Measurements from ENCODE around the gene RCAN1. TPM values are rescaled to one million over a fixed set of nuclear protein-coding genes. Genes with fewer than 3 reads are reported as not detected.
A peak's percentile ranks its signal among the peaks of the same experiment; 100 is the strongest.
"Not testable (repeated sequence)": the region's sequence is repeated elsewhere in the genome, so short reads cannot be mapped to it uniquely, and the experiment has no call there.

The RCAN1 gene
- total RNA-seq, 2 donors from 2014 or later = 47.4 to 91.3 TPM

DNA sequence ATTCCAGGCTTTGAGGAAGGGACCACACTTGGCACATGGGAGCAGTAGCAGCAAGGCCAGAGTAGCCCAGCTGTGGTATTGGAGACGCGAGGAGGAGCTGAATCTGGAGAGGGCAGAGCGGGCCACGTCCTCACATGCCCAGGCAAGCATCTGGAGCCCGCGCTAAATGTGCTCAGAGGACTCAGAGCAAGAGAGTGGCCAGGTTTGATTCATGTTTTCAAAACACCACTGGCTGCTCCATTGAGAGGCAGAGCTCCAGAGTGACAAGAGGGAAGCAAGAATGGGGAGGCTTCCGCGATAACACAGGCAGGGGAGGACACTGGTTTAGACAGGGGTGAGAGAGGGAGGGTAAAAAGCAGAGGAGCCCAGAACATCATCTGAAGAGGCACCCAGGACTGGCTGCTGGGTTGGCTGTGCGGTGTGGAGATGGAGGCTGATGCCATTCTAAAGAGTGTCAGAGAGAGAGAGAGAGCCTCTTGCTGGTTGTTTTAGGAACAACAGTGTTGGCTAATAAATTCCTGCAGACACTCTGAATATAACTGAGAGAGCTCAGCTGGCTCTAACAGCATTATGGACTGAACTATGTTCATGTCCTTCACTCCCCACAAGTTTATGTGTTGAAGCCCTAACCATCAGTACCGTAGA lies 32.3 kb downstream of the RCAN1 start:
- peak; percentile 73 for ATAC-seq
- DNase-seq = no peak
- intact Hi-C loops (cut with DNase I, micrococcal nuclease) = no loop called here

DNA sequence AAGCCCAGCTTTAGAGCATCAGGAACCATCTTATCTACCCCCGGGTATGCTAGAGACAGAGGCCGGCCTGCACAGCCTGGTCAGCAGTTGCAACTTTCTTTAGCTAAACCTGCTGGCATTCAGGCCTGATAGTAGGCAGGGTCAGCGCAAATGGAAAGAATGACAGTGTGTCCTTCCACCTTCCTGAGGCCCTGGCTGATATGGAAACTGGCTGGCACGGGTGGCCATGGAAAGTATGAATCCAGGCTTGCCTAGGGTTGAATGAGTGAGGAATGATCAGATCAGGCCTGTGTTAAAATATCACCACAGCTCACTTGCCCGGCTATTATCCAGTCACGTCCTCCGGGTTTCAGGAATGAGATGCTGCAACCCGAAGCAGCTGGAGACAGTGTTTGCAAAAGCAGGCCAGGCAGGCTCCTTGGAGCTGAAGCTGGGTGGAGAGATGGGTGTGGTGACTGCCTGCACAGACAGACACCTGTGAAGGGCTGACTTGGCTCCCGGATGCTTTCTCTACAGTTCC lies 34.7 kb downstream of the RCAN1 start:
- ATAC-seq (peak; percentile 78), DNase-seq (peak; percentile 62 to 65)
- intact Hi-C loops (cut with DNase I, micrococcal nuclease) = no loop called here

DNA sequence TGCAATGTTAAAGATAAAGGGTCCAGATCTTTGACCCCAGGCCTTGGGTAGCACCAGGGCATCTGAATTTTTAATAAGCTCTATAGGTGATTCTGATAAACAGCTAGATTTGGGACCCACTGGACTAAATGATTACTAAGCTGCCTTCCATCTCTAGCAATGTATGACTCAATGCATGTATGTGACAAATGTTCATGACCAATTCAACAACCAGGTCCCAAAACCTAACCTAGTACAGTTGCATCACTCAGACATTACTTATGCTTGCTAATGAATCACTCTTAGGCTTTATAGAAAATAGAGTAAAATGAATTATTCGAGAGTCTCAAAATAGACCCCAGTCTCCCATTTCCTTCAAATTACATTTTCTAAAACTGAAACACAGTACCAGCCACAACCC lies 35.5 kb downstream of the RCAN1 start:
- intact Hi-C loops (cut with DNase I, micrococcal nuclease) = no loop called here
- DNase-seq (no peak), ATAC-seq (no peak)

DNA sequence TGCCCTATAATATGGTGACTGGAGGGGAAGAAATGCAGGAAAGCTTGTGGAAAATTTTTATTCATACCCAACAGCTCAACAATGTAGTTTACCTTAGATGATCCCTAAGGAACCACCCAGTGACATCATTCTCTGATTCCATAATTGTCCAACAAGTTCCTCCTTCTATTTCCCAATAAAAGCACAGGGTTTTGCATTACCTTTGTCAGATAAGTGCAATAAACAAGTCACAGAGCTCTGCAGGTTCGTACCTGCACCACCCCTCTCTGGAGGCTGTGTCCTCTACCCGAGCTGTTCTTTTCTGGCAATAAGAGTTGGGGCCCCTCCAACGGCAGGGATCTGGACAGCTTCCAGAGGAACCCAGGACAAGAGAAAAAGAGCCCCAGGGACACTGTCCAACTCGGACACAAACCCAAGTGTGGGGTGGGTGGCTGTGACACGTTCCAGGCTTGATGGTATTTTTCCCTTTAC lies 38.8 kb downstream of the RCAN1 start:
- intact Hi-C loops (cut with DNase I, micrococcal nuclease) = no loop called here
- ATAC-seq = peak; percentile 83
- peak in 1 of 2 donors; percentile 49 for DNase-seq

DNA sequence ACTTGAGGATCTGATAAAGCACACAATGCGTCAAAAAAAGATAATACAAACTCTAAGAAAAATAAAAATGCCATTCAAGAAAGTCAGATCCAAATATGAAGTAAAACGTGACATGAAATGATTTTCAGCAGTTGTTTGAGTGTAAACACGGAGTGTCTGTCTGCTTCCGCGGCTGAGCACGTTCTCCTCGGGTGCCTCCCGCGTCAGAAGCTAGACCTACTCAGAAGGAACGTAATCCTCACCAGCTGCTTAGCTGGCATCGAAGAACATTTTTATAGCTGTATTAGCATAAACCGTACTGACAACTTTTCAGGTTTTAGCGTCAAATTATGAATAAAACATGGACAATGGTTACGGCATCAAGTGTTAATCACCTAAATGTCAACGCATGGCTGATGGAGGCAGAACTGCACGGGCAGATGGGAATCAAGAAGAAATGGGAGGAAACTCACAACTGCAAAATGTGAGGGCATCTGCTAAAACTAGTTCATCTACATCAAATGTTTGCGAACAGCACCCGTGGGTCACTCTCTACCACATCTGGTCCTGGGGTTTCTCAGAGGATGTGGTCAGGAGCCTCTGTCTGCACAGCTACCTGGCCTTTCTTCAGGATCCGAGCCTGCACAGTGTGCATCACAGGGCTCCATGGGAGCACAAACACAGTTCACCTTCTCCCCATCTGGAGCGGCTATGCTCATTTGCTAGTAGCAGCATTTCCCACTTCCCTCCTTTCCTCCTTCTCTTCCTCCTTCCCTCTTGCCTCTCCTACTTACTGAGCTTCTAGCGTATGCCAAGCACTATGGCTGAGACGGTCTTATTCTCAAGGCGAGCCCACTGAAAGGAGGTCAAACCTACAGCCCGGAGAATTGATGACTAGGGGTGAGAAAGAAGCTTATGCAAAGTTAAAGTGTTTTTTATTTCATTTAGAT lies 40.0 kb downstream of the RCAN1 start:
- intact Hi-C loops (cut with DNase I, micrococcal nuclease) = no loop called here
- DNase-seq (no peak), ATAC-seq (no peak)

DNA sequence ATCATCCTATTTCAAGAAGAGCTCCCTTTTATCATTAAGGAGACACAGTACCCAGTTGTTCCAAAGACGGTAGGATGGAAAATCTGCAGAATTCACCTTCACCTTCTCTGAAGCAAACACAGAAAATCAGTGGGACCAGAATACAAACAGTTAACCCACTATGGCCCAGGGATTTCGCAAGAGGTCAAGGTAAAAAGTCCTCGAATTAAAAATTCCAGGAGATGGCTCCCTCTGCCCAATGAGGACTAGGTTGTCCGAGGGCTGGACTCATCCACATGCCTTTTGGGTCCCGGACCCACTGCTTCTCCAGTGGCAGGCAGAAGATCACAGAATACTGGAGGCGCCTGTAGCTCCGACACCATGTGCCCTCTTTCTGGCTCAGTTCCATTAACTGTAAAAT lies 42.9 kb downstream of the RCAN1 start:
- ATAC-seq (no peak), DNase-seq (no peak)
- intact Hi-C loops (cut with DNase I, micrococcal nuclease) = no loop called here

DNA sequence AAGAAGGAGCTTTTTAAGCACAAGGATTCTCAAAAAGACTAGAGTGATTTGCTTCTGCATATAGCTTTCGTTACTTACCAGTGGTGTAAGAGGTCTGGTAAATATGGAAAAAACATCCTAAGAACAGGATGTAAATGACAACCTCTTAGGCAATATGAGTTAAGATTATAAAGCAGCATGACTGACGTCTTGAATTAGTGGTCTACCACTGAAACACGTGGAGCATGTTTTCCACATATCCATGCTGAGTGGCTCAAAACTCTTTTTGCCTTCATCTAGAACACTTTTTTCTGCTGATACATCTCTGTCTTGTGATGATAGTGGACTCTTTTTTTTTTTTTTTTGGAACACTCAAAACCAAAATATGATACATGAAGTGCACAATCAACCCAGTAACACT lies 44.6 kb downstream of the RCAN1 start:
- no peak for DNase-seq
- no peak for ATAC-seq
- intact Hi-C loops (cut with DNase I, micrococcal nuclease) = no loop called here

DNA sequence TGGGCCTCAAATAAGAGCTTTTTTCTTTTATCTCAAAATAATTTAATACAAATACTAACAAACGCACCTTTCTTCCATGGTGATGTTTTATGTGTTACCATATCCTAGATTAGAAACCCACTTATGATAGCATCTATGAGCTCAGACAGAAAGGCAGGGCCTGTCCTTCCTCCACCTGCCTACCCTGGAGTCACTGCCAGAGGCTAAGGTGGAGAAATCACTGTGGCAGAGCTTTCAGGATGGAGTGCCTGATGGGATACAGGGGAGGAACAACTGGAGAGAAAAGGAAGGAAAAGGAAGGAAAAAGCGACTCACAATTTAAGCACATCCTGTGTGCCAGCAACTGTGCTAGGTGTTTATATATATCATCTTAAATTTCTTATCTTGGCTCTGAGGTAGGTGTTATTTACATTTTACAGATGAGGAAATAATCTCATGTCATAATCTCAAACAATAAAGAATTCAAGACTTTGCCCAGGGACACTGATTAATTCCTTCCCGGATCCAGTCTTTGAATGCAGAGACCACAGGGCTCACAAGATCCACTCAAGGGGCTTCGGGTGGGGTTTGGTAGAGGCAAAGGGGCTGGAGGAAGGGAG lies 45.4 kb downstream of the RCAN1 start:
- intact Hi-C loops (cut with DNase I, micrococcal nuclease) = no loop called here
- ATAC-seq (peak; percentile 84), DNase-seq (no peak)

DNA sequence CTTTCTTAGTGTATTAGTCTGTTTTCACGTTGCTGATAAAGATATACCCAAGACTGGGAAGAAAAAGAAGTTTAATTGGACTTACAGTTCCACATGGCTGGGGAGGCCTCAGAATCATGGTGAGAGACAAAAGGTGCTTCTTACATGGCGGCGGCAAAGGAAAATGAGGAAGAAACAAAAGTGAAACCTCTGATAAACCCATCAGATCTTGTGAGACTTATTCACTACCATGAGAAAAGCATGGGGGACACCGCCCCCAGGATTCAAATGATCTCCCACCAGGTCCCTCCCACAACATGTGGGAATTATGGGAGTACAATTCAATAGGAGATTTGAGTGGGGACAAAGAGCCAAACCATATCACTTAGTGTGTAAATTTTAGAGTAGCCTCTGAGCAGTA lies 46.1 kb downstream of the RCAN1 start:
- DNase-seq; ATAC-seq; intact Hi-C loops (cut with DNase I, micrococcal nuclease): not testable (repeated sequence)

DNA sequence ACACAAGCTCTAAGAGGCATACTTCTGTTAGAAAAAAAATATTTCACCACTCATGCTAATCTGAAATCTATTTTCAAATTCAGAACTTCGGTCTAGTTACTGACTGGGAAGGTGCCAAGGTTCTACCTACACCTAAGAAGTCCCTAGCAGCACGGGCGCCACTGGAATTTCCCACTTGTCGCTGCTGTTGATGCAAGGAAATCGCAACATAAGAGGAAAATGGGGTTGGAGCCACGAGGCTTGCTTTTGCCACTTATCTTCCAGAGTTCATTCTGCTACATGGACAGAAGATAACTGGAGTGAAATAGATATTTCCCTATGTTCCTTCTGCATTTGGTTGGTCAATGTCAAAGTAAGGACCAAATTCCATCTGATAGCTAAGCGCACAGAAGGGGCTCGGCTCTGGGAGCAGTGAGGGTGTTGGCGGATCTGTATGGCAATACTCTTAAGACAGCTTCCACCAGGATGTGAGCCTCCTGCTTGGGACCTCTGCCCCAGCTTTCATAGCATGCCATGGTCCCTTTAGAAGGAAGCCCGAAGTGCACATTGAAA lies 47.2 kb downstream of the RCAN1 start:
- no peak for DNase-seq
- intact Hi-C loops (cut with DNase I, micrococcal nuclease) = no loop called here
- no peak for ATAC-seq

DNA sequence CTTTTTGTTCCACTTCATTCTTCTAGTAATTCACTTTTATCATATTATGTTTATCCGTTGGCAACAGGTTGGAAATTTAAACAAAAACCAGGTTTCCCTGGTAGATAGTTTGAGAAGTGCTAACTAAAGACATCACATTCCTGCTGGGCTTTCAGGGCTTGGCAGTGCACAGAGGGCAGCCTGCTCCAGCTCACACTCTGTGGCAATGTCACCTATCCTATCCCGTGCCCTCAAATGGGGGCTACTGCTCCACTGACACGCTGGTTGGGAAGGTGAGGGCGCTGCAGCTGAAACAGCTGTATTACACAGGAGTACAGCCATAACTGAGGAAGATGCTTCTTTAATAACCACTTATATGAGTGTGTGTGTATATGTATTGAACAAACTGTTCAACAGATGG lies 49.7 kb downstream of the RCAN1 start:
- no peak for ATAC-seq
- no peak for DNase-seq
- intact Hi-C loops (cut with DNase I, micrococcal nuclease) = no loop called here

DNA sequence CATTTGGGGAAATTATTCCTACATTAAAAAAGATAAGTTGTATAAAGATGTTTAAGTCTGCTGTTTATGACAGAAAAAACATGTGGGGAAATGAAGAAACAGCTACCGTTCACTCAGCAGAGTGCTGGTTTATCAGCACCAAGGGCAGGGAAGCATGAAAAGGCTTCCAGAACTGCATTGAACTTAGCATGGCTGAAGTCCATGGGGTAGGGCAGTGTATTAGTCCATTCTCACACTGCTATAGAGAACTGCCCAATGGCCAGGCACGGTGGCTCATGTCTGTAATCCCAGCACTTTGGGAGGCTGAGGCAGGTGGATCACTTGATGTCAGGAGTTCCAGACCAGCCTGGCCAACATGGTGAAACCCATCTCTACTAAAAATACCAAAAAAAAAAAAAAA lies 51.5 kb downstream of the RCAN1 start:
- not testable (repeated sequence) for DNase-seq

DNA sequence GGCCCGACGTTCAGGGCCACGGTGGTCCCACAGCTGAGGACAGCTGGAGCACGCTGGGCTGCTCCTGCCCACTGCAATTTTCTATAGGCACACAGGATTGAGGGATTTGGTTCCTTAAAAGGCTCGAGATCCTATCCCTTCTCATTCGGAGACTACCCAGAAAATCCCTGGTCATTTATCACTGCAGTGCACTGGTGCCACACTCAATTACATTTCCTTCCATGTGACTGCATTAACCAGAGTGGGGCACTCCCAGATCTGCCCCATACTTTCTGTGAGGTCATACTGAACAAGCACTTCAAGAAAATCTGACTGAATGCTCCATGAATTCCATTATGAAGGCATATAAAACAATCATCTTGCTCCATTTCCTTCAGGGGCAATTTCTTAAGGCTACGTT lies 53.1 kb downstream of the RCAN1 start:
- DNase-seq (no peak), ATAC-seq (no peak)
- intact Hi-C loops (cut with DNase I, micrococcal nuclease) = no loop called here

More for the DNA sequence above, 51.5 kb downstream of the RCAN1 start:
- ATAC-seq = peak; percentile 77
- intact Hi-C loops (cut with DNase I, micrococcal nuclease) = not testable (repeated sequence)

DNA sequence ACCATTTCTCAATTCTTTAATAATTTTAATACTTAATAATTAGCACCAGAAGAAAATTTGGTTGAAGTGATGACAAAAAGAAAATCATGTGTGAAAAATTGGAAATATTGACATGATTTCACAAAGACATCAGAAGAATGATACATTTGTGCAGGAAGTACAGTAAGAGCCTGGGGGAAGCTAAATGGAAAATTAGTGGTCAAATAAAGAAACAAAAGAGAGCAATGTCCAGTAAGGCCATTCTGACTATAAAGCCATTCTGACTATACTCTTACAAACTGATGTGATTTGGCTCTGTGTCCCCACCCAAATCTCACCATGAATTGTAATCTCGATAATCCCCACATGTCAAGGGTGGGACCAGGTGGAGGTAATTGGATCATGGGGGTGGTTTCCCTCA lies 54.3 kb downstream of the RCAN1 start:
- ATAC-seq = no peak
- DNase-seq = no peak
- intact Hi-C loops (cut with DNase I, micrococcal nuclease) = no loop called here

DNA sequence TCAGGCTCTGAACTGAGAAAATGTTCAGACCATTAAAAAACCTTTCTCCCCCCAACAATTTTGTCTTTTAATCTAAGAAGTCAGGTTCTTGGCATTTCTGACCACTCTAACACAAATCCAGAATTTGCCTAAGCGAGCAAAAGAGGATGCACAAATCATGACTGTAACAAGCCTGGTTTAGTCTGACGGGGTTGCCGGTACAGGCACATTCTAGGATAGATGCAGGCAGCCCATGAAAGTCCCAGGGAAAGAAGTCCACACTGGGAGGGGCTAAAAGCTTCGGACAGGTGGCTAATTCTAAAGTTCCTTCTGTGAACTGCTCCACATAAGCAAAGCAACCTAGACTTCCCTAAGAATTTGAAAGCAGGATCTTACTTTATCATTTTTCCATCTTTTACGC lies 54.9 kb downstream of the RCAN1 start:
- intact Hi-C loops (cut with DNase I, micrococcal nuclease) = no loop called here
- ATAC-seq (no peak), DNase-seq (no peak)

DNA sequence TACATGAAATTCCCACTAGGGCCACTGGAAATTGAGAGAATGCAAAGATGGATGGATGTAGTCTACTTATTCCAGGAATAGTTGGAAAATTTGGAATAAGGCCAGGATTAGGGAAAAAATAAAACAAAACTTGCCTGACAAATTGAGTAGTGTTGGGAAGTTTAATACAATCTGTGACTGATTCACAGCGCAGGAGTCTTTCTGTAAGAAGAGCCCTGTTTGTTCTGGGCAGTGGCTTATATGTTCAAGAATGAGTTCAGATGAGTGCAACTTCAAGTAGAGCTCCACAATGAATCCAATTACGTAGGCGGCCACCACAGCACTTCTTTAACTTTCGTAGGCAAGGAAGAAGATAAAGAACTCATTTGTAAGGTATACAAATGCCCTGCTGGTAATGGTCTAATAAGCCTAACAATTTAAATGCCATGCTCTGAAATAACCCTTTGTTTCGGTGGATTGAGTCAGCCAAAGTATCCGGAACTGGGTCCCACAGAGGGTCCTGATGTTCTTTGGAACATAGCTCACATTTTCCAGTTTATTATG lies 55.8 kb downstream of the RCAN1 start:
- ATAC-seq (no peak), DNase-seq (no peak)
- intact Hi-C loops (cut with DNase I, micrococcal nuclease) = no loop called here

DNA sequence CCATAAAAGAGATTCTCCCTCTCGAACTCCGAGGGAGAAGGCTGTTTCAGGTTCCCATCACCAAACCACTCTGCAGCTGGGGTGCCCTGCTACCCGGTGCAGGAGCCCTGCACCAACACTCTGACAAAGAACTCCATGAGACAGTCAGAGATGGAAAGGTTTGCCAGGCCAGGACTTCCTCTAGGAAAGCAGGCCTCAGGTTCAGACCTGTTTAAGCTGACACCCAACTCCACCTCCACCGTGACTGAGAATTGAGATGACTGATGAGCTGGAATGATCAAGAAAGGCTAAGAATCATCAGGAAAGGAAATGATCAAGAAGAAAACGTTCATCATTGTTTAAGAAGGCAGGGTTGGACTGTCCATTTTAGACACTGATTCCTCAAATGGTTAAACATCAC lies 56.7 kb downstream of the RCAN1 start:
- DNase-seq (no peak), ATAC-seq (no peak)

DNA sequence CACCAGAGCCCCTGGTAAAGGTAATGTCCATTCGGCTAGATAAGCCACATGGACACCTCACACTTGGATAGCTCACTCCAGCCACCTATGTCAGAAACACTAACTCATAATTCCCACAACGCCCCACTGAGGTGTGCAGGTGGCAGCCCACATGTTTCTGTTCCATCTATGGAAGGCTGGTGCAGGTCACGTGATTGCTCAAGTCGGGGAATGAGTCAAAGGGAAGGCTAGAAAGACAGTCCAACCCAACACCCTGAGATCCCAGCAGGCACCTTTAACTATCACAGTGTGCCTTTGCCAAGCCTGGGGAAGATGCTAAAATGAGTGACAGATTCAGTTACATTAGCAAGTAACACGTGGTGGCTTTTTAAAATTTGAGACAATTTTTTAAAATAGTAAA lies 57.7 kb downstream of the RCAN1 start:
- ATAC-seq (no peak), DNase-seq (no peak)
- intact Hi-C loops (cut with DNase I, micrococcal nuclease) = no loop called here

More for the DNA sequence above, 56.7 kb downstream of the RCAN1 start:
- intact Hi-C loops (cut with DNase I, micrococcal nuclease) = no loop called here

DNA sequence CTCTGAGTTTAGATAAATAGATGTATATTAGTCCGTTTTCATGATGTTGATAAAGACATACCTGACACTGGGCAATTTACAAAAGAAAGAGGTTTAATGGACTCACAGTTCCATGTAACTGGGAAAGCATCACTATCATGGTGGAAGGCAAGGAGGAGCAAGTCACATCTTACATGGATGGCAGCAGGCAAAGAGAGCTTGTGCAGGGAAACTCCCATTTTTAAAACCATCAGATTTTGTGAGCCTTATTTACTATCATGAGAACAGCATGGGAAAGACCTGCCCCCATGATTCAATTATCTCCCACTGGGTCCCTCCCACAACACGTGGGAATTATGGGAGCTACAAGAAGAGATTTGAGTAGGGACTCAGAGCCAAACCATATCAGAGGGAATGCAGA lies 60.2 kb downstream of the RCAN1 start:
- intact Hi-C loops (cut with DNase I, micrococcal nuclease); DNase-seq; ATAC-seq: not testable (repeated sequence)

Measured in left colon (tissue), 2 donors.